ENCODE data around the gene RARS2.

RARS2 gene

DNA sequence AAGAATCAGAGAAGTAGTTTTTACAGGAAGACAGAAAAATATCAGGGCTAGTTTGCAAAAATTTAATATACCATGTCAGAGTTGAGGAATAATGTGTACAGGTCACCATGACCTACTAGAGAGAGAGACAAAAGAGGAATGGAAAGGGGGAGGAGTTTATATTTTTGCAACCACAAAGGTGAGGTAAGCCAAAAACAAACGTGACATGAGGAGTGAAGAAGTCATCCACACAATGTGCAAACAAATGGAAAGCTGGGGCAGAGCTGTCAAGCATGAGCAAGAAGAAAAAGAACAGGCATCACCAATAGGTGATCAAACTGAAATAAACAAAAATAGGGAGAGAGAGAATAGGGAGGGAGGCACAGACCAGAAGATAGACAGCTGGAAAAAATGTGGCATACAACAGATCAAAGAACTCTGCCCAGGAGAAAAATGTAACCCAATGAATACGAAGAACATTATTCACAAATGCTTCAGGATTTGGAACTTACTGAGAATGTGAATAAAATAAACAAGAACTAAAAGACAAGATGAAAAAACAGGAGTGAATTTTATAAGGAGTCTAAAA is 15.5 kb downstream of the RARS2 start:
- in situ Hi-C loops (cut with MboI; ENCODE audit: low sequenced_read_pairs), result no loop called here

DNA sequence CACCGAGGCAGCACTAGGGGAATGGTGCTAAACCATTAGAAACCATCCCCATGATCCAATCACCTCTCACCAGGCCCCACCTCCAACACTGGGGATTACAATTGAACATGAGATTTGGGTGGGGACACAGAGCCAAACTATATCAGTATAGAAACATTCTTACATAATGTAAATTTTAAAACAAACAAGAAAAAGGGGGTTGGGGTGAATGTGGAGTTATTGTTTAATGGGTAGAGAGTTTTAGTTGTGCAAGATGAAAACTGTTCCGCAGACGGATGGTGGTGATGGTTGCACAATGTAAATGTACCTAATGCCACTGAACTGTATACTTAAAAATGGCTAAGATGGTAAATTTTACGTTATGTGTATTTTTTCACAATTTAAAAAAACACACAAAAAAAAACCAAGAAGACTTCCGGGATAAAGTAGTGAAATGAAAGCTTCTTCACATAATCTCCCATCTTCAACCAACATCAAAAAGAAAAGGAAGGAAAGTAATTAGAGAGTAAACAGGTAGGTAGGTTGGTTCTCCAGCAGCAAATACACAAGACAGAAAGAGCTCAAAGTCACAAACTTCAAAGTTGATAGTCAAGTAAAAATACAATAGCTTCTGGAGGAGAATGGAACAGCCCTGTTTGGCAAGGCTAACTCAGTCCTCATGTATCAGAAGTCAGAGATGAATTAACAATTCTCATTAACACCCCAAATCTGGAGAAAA is 16.3 kb downstream of the RARS2 start:
- in situ Hi-C loops (cut with MboI; ENCODE audit: low sequenced_read_pairs), result no loop called here

DNA sequence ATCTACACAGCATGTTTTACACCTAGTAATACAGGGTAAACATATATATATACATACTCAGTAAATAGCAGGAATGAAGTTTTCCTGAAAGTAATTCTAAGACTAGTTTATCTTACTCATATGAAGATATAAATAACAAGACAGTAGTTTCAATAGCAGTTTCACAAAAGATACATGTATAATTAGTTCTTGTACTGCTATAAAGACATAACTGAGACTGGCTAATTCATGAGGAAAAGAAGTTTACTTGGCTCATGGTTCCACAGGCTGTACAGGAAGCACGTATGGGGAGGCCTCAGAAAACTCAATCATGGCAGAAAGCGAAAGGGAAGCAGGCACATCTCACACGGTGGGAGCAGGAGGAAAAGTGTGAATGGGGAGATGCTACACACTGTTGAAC is 16.9 kb downstream of the RARS2 start:
- in situ Hi-C loops (cut with MboI; ENCODE audit: low sequenced_read_pairs), result no loop called here

DNA sequence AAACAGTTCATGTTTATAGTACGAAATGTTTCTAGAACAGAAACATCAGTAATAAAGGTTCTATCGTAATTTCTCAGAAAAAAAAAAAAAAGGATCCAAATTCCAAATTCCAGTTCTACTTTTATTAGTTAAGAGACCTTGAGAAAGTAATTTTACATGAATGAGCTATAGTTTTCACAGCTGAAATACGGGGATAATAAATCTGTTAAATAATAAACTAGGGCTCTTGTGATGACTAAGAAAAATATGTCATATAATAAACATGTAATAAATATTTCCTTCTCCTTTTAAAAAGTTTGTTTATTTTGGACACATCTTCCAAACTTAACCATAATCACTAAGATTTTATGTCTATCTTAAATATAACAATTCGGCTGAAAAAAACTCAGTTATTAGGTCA is 17.8 kb downstream of the RARS2 start:
- in situ Hi-C loops (cut with MboI; ENCODE audit: low sequenced_read_pairs), result no loop called here

DNA sequence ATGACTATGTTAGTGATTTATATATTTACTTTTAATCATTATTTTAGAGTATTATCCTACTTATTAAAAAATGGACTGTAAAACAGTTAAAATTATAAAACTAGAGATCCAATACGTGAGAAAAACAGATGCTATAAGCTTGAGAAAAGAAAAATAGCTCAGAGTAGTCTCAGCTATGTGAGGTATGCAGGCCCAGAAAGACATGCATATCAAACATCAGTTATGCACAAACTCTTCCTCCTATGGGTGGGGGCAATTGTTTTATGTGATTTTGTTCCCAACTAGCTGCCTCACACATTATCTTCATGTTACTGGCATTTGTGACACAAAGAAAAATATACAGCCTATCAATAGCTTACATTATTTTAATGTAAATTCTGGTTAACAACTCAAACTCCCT is 28.8 kb downstream of the RARS2 start:
- in situ Hi-C loops (cut with MboI; ENCODE audit: low sequenced_read_pairs), result no loop called here

DNA sequence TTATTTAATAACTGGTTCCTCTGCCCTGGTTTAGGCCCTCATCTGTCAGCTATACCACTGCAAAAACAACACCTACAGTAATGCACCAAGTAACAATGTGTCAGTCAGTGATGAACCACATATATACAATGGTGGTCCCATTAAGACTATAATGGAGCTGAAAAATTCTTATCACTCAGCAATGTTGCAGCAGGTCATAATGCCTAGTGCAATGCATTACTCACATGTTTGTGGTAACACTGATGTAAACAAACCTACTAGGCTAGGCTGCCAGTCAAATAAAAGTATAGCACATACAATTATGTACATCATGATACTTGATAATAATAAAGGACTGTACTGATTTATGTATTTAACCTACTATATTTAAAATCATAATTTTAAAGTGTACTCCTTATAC is 31.3 kb downstream of the RARS2 start:
- in situ Hi-C loops (cut with MboI; ENCODE audit: low sequenced_read_pairs), result no loop called here

DNA sequence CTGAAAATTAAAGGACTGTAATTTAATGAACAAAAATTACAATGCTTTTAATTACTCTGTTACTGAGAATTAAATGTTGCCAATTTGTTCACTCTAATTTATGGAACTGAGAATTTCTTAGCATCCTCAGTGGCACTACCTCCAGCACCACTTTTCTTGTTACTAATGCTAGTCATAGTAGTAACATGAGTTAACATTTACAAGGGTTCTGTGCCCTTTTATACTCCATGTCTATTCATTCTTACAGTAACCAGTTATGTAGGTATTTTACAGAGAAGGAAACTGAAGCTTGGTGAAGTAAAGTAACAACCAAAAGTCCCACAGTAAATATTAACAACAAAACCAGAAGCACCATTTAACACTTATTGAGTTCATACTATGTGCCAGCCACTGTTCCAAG is 34.3 kb downstream of the RARS2 start:
- in situ Hi-C loops (cut with MboI; ENCODE audit: low sequenced_read_pairs), result no loop called here

DNA sequence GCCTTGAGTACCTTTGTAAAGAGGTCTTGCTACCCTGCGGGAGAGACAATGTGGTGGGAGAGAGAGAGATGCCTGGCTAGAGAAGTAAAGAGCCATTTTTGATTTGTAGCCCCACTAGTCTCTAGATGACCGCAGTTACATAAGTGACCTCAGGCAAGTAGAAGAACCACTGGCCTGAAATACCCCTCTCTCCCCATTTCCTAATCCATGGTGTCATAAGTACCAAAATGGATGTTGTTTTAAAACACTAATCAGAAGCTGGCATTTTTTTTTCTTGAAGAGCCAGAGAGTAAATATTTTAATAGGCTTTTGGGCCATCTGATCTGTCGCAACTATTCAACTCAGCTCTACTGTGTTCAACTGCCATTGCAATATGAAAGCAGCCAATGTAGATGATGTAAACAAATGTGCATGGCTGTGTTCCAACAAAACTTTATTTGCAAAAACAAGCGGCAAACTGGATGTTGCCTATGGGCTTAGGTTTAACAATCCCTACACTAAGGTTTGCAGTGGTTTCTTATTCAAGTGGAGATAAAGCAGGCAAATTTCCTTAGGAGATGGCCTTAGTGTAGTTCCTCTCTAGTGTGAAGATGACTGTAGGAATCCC is 36.5 kb downstream of the RARS2 start:
- in situ Hi-C loops (cut with MboI; ENCODE audit: low sequenced_read_pairs), result no loop called here

DNA sequence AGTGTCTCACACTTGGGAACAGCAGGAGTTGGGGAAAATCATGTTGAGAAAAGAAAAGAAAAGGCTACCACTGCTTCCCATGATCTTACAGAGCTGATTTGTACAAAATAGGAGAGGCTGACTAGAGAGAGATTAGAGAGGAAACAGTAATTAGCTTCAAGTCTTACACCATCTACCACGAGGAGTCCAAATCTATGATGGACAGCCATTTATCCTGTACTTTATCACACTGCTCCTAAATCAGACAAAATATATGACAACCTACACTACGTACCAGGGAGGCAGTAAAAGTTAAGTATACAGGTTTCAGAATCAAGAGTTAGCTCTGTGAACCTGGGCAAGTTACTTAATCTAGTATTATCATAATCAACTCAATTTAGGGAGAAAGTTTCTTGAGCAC is 38.0 kb downstream of the RARS2 start:
- in situ Hi-C loops (cut with MboI; ENCODE audit: low sequenced_read_pairs), result no loop called here

DNA sequence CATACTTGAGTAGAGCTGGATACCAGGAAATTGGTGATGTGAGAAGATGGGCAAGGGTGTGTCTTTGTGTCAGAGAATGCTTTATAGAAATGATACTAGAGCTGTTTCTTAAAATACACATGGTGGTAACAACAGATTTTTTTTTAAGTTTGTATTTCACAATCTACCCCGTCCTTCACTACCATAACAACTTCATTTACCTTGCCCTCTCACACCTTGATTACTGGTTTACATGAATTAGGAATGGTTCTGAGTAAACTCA is 45.4 kb downstream of the RARS2 start:
- in situ Hi-C loops (cut with MboI; ENCODE audit: low sequenced_read_pairs), result no loop called here

DNA sequence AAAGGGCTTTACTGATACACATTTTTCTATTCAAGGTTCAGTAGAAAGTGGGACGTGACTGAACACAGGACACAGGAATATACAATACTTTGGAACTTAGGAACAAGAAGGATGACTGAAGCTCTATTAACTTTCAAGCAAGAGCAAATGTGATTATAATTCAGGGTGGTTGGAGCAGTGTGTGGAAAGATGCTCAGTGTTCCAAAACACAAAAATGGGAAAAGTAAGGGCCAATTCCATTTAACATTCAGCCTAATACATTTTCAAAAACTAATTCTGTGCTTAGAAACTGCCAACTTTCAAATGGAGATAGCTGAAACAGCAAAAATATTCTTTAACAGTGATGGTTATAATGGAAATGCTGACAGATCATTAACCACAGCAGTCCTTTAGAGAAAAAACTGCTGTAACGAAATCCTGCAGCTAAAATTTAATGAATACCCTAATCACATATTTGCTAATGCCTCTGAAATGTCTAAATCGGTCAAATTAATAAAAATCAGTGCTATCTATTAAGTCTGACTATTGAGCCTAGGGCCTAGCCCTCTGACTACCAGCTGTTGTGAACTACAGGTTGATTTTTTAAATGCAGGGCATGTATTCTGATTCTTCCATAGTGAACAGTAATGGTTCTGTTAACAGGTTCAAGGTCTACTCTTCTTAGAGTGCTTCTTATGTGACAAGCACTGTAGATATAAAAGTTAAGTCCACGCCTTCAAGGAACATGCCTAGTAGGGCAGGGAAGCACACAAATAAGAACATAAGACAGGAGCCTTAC is 45.9 kb downstream of the RARS2 start:
- in situ Hi-C loops (cut with MboI; ENCODE audit: low sequenced_read_pairs), result no loop called here

DNA sequence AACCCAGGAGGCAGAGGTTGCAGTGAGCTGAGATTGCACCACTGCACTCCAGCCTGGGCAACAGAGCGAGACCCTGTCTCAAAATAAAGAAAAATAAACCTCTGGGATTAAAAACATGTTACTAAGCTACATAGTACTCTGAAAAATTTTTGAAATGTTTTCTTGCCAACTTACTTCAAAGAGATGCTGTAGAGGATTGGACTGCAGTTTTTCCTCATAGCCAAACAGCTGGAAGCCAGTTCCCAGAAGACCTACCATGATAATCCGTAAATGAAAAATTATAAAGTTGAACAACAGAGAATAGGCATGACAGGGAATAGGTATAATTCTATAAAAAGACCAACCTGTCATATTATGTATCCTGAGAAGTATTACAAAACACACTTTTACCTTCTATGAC is 48.0 kb downstream of the RARS2 start:
- in situ Hi-C loops (cut with MboI; ENCODE audit: low sequenced_read_pairs), result no loop called here

DNA sequence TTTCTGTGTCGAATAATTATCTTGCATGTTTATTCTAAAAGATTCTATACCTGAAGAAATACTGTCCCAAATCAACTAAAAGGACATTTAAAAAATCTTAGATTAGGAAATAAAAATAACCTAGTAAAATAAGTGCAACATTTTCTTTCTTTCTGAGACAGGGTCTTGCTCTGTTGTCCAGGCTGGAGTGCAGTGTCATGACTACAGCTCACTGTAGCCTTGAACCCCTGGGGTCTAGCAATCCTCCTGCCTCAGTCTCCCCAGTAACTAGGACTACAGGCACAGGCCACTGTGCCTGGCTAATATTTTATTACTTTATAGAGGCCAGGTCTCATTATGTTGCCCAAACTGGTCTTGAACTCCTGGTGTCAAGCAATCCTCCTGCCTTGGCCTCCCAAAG is 48.7 kb downstream of the RARS2 start:
- in situ Hi-C loops (cut with MboI; ENCODE audit: low sequenced_read_pairs), result no loop called here

DNA sequence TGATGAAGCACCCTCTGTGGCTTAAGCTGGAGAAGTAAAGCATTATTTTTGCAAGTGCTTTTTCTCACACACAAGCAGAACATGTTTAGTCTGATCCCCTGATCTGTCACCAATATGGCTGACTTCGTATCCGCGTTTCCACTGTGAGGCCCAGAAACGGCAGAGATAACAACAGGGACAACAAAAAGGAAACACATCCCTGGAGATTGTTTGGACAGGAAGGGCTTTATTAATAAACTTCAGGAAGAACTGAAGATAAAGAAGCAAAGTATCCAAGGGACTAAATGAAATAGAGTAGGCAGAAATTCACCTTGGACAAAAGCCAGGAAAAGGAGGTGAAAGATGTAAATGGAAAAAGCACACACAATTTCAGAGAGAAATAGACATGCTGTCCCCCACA is 49.2 kb downstream of the RARS2 start:
- in situ Hi-C loops (cut with MboI; ENCODE audit: low sequenced_read_pairs), result no loop called here

DNA sequence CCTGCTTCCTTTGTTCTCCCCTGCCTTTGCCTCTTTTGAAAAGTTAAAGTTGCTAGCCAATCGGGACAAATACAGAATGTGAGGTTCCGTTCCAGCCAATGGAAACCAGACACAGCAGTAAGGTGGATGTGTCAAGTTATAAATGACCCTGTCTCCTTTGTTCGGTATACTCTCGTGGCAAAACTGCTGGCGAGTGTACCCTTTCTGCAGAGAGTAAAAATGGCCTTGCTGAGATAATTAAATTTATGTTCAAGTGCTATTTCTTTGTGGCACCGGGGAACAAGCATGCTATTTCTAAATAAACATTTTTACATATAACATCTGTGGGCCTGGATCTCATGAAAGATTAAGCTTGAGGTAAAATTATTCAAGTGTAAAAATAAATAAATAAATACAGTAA is 50.2 kb downstream of the RARS2 start:
- in situ Hi-C loops (cut with MboI; ENCODE audit: low sequenced_read_pairs), result no loop called here

DNA sequence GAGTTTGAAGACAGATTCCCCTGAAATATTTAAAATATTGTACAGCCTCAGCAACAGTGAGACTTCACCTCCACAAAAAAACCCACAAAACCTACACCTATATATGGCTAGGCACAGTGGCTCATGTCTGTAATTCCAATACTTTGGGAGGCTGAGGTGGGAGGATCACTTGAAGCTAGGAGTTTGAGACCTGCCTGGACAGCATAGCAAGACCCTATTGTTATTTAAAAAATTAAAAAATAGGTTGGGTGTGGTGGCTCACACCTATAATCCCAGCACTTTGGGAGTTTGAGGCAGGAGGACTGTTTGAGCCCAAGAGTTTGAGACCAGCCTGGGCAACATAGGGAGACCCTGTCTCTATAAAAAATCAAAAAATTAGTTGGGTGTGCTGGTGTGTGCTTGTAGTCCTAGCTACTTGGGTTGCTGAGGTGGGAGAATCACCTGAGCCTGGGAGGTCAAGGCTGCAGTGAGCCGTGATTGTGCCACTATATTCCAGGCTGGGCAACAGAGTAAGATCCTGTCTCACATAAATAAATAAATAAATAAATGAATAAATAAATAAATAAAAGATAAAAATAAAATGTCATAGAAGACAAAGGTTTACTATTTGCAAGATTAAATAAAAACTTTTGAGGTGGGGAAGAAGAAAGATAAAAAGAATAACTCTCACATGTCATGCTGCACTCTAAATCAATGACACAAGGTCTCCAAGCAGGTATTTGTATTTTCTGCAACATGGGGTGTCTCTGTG is 51.1 kb downstream of the RARS2 start:
- in situ Hi-C loops (cut with MboI; ENCODE audit: low sequenced_read_pairs), result no loop called here

DNA sequence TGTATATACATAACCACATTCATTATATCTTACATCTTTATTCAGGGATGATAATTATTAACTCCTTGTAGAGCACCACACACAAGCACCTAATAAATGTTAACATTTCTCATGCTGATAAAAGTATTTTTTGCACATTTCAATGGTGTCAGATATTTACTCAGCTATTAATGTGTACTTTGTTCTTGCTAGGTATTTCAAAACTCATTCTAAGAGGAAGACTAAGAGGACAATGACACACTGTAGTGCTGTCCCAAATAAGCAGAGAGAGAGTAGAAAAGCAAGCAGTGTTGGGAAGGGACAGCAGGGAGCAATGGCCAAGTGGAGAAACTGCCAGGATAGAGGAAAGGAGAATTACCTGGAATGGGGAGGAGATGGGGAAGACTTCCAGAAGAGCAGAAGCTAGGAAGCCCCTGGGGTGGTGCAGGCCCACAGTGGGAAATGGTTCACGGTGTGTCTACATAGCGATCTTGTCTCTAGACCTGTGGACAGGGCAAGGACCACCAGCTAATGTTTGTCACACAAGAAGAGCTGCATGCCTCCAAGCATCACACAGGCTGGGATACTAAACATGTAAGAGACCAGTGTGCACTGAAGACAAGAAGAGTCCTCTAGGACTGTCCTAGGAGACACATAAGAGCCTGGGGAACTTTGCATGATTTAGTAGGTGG is 55.3 kb downstream of the RARS2 start:
- in situ Hi-C loops (cut with MboI; ENCODE audit: low sequenced_read_pairs), result no loop called here

DNA sequence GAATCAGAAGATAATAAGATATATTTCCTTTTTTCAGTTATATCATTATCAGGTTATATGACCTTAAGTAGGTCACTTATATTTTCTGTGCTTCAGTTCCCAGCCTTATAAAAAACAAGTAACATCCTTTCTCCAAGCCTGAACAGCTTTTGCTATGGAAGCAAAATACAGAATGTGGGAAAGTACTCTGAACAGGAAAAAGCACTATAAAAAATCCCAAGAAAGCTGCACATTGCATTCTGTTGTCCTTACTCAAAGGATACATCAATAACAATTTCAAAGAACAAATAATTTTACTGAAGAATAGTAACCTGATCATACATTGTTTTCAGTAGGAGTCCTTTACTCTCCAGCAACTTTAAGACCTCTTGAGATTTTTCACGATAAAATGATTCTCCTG is 60.6 kb downstream of the RARS2 start:
- in situ Hi-C loops (cut with MboI; ENCODE audit: low sequenced_read_pairs), result no loop called here

DNA sequence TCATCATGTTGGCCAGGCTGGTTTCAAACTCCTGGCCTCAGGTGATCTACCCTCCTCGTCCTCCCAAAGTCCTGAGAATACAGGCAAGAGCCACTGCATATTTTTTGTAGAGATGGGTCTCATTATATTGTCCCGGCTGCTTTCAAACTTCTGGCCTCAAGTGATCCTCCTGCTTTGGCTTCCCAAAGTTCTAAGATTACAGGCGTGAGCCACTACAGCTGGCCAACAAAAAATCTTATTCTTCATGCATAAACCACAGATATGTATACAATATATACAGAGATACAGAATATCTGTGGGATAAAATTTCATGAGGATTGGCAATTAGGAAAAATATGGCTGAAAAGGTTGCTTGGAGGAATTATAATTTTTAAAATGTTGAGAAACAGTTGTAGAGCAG is 67.1 kb downstream of the RARS2 start:
- in situ Hi-C loops (cut with MboI; ENCODE audit: low sequenced_read_pairs), result no loop called here

DNA sequence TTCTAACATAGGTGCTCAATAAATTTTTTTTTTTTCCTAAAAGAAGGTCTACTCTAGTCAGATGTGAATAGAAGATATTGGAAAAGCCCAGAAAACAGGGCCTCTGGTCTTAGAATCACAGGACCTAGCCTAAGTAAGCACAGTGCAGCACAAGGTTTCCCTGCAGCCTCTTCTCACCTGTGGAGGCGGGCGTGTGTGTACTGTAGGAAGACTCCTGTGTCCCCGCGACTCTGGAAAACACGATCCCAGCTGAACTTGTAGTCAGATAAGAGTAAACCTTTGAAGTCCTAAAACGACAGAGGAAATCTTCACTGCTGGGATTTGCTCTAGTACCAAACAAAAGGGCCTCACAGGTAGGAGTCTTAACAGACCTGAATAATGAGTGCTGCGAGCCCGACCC is 71.3 kb downstream of the RARS2 start:
- in situ Hi-C loops (cut with MboI; ENCODE audit: low sequenced_read_pairs), result no loop called here

DNA sequence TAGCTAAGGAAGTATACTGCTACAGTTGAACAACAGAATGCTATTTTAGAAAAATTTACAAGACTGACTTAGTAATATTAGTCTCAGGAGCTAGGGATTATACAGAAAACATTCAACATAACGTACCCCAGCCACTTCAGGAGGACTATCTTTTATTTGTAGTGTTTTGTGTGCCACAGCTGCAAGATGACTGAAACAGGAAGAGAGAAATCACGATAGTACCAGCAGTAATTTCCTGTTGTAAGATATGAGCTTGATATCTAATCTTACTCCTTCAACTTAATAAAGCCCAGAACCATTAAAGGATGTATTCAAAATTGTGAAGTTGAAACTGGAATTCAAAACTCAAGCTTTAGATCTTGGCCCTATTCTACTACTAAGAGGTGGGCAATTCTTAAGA is 75.0 kb downstream of the RARS2 start:
- in situ Hi-C loops (cut with MboI; ENCODE audit: low sequenced_read_pairs), result no loop called here
